ENCODE data around the gene WDR46. TPM values are rescaled to one million over a fixed set of nuclear protein-coding genes. Genes with fewer than 3 reads are reported as not detected.

The WDR46 gene
- total and polyA plus RNA-seq, 2 of the 13 experiments (the other 11 are each of a cell fraction or from before 2014, with no cell fraction given) = 47.4 to 105 TPM

GRCh38 chr6:33312361-33313104 is 23.5 kb upstream of the WDR46 start (continued):
- peak; percentile 40; the same call in 1 of the 2 replicates for TF ChIP-seq ZSCAN31 (CRISPR knock-in tag; IDR thresholded peaks at IDR 0.05; ENCODE audit: low read depth)
- no peak for TF ChIP-seq NR2F6 (IDR thresholded peaks at IDR 0.05)
- TF ChIP-seq NR2F6 (CRISPR knock-in tag; IDR thresholded peaks at IDR 0.05) = peak; percentile 52; the same call in 1 of the 2 replicates
- TF ChIP-seq ZNF644 (CRISPR knock-in tag; IDR thresholded peaks at IDR 0.05; ENCODE audit: low read depth) = no peak
- no peak for TF ChIP-seq SSRP1 (CRISPR knock-in tag; IDR thresholded peaks at IDR 0.05)
- TF ChIP-seq, protein P1, sequence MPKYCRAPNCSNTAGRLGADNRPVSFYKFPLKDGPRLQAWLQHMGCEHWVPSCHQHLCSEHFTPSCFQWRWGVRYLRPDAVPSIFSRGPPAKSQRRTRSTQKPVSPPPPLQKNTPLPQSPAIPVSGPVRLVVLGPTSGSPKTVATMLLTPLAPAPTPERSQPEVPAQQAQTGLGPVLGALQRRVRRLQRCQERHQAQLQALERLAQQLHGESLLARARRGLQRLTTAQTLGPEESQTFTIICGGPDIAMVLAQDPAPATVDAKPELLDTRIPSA (CRISPR knock-in tag; IDR thresholded peaks at IDR 0.05; ENCODE audit: borderline replicate concordance) = no peak
- TF ChIP-seq MAFK (conservative IDR thresholded peaks at IDR 0.05 in 1 of 2, IDR thresholded peaks at IDR 0.05 in 1 of 2; ENCODE audit: low read length in 2 of 2) = no peak
- TF ChIP-seq FOXJ3 (CRISPR knock-in tag; IDR thresholded peaks at IDR 0.05; ENCODE audit: borderline replicate concordance) = no peak
- no peak for TF ChIP-seq SPEN (CRISPR knock-in tag; IDR thresholded peaks at IDR 0.05; ENCODE audit: low read depth)
- no peak for TF ChIP-seq SOX6 (IDR thresholded peaks at IDR 0.05)
- peak; percentile 49; the same call in 1 of the 2 replicates for TF ChIP-seq SOX6 (CRISPR knock-in tag; IDR thresholded peaks at IDR 0.05)
- TF ChIP-seq ATF5 (CRISPR knock-in tag; IDR thresholded peaks at IDR 0.05; ENCODE audit: low read depth) = 0 out of 2 replicates have a peak, but pooled peaks have one; percentile 11
- TF ChIP-seq GTF3A (CRISPR knock-in tag; conservative IDR thresholded peaks at IDR 0.05) = no peak
- no peak for TF ChIP-seq RBM39 (IDR thresholded peaks at IDR 0.05; ENCODE audit: low read depth, low read length, poor library complexity, severe bottlenecking)
- no peak for TF ChIP-seq ZNF282 (IDR thresholded peaks at IDR 0.05; ENCODE audit: partially characterized antibody)
- TF ChIP-seq ZNF629 (CRISPR knock-in tag; conservative IDR thresholded peaks at IDR 0.05) = no peak
- TF ChIP-seq ELF3 (CRISPR knock-in tag; IDR thresholded peaks at IDR 0.05) = peak; percentile 48; the same call in 1 of the 2 replicates
- TF ChIP-seq ZBTB26 (CRISPR knock-in tag; IDR thresholded peaks at IDR 0.05; ENCODE audit: borderline replicate concordance) = 0 out of 2 replicates have a peak, but pooled peaks have one; percentile 25
- no peak for TF ChIP-seq CERS6 (CRISPR knock-in tag; IDR thresholded peaks at IDR 0.05)
- no peak for TF ChIP-seq NFIB (CRISPR knock-in tag; IDR thresholded peaks at IDR 0.05; ENCODE audit: borderline replicate concordance)
- TF ChIP-seq ZNF354B (CRISPR knock-in tag; IDR thresholded peaks at IDR 0.05) = no peak
- peak; percentile 68; the same call in 1 of the 2 replicates for TF ChIP-seq MEIS2 (CRISPR knock-in tag; IDR thresholded peaks at IDR 0.05)
- TF ChIP-seq PAWR (CRISPR knock-in tag; IDR thresholded peaks at IDR 0.05; ENCODE audit: borderline replicate concordance) = no peak
- TF ChIP-seq FOSL2 (CRISPR knock-in tag; IDR thresholded peaks at IDR 0.05) = peak; percentile 51
- TF ChIP-seq FOXA1 (IDR thresholded peaks at IDR 0.05) = no peak
- TF ChIP-seq FOXA1 (CRISPR knock-in tag; IDR thresholded peaks at IDR 0.05) = peak; percentile 28; the same call in 1 of the 2 replicates
- no peak for TF ChIP-seq HNRNPL (IDR thresholded peaks at IDR 0.05; ENCODE audit: low read depth, low read length)
- no peak for TF ChIP-seq HDAC1 (CRISPR knock-in tag; IDR thresholded peaks at IDR 0.05)
- TF ChIP-seq SOX13 (IDR thresholded peaks at IDR 0.05) = no peak
- no peak for TF ChIP-seq SOX13 (CRISPR knock-in tag; conservative IDR thresholded peaks at IDR 0.05 in 1 of 2, IDR thresholded peaks at IDR 0.05 in 1 of 2)
